ENCODE results near the gene ENO4. TPM values are rescaled to one million over a fixed set of nuclear protein-coding genes. Genes with fewer than 3 reads are reported as not detected.

Gene ENO4
- total and polyA plus RNA-seq, 12 donors = 0.11 to 0.19 (median 0.13) TPM; not detected in 9

GRCh38 chr10:116809483-116810119 lies 39.7 kb upstream of the ENO4 start:
- Histone ChIP-seq H3K27ac (no peak overlapping the region), H3K36me3 (no peaks in the 10 kb centered on the region), H3K4me1 (no peaks in the 10 kb centered on the region), H3K27me3 (peaks cover 0 to 37% (median 16%) of the 10 kb centered on the region in 7 donors), H3K9me3 (no peaks in the 10 kb centered on the region), H3K4me3 (no peak overlapping the region)
- WGBS, 2 donors = 49 to 52% methylated on average over 20 of the region's 20 CpGs
- peak in 7 of 9 donors; percentile 37 to 50 (median 44) for TF ChIP-seq CTCF (IDR thresholded peaks at IDR 0.05)
- DNase-seq = peak in 1 of 2 donors; percentile 20
- ATAC-seq = peak in 1 of 8 donors; percentile 49
- intact Hi-C loops (cut with DNase I) = no loop called here

GRCh38 chr10:116810120-116810500 lies 39.2 kb upstream of the ENO4 start:
- 68 to 69% methylated on average over 10 of the region's 10 CpGs for WGBS, 2 donors

GRCh38 chr10:116810895-116811294 lies 38.4 kb upstream of the ENO4 start:
- intact Hi-C loops (cut with DNase I) = no loop called here
- H3K27me3 ChIP-seq = peaks cover 0 to 38% (median 24%) of the 10 kb centered on the region in 7 donors
- no peak overlapping the region for H3K4me3 ChIP-seq
- H3K27ac ChIP-seq = no peak overlapping the region
- ATAC-seq (no peak), DNase-seq (no peak)
- H3K9me3 ChIP-seq = no peaks in the 10 kb centered on the region
- no peaks in the 10 kb centered on the region for H3K36me3 ChIP-seq
- WGBS, 2 donors = 76 to 83% methylated on average over 2 of the region's 2 CpGs
- no peak for TF ChIP-seq CTCF (IDR thresholded peaks at IDR 0.05)
- H3K4me1 ChIP-seq = no peaks in the 10 kb centered on the region

More at GRCh38 chr10:116810120-116810500, 39.2 kb upstream of the ENO4 start:
- no peaks in the 10 kb centered on the region for H3K9me3 ChIP-seq
- H3K36me3 ChIP-seq = no peaks in the 10 kb centered on the region
- H3K4me1 ChIP-seq = no peaks in the 10 kb centered on the region
- no peak overlapping the region for H3K4me3 ChIP-seq
- H3K27ac ChIP-seq = no peak overlapping the region
- no peak for ATAC-seq
- TF ChIP-seq CTCF (IDR thresholded peaks at IDR 0.05) = no peak
- H3K27me3 ChIP-seq = peaks cover 0 to 37% (median 16%) of the 10 kb centered on the region in 7 donors
- intact Hi-C loops (cut with DNase I) = no loop called here
- no peak for DNase-seq

GRCh38 chr10:116811691-116812090 lies 37.6 kb upstream of the ENO4 start:
- WGBS, 2 donors = 86% methylated on average over 11 of the region's 11 CpGs
- intact Hi-C loops (cut with DNase I) = no loop called here
- Histone ChIP-seq H3K27me3 (peaks cover 0 to 43% (median 24%) of the 10 kb centered on the region in 7 donors), H3K9me3 (no peaks in the 10 kb centered on the region), H3K4me1 (no peaks in the 10 kb centered on the region), H3K4me3 (no peak overlapping the region), H3K36me3 (no peaks in the 10 kb centered on the region), H3K27ac (no peak overlapping the region)
- ATAC-seq (no peak), DNase-seq (no peak)
- no peak for TF ChIP-seq CTCF (IDR thresholded peaks at IDR 0.05)

Measured in heart right ventricle (tissue), 16 donors.